ENCODE measurements around the gene ATP9B.
A peak's percentile ranks its signal among the peaks of the same experiment; 100 is the strongest.

Gene ATP9B

GRCh38 chr18:79409313-79409712, 340.1 kb downstream of the ATP9B start:
- no peak for DNase-seq

GRCh38 chr18:79410171-79410641, 341.0 kb downstream of the ATP9B start:
- no peak for DNase-seq

- DNase-seq: no peak
Measured at GRCh38 chr18:79410731-79411613, 341.8 kb downstream of the ATP9B start.

- no peak for DNase-seq
Measured at GRCh38 chr18:79411614-79412526, 342.7 kb downstream of the ATP9B start.

GRCh38 chr18:79413025-79413424, 343.8 kb downstream of the ATP9B start:
- no peak for DNase-seq

- DNase-seq: no peak
Measured at GRCh38 chr18:79413426-79413825, 344.2 kb downstream of the ATP9B start.

- DNase-seq: no peak
Measured at GRCh38 chr18:79413901-79414300, 344.7 kb downstream of the ATP9B start.

- no peak for DNase-seq
Measured at GRCh38 chr18:79416022-79416676, 347.0 kb downstream of the ATP9B start.

- no peak for DNase-seq
Measured at GRCh38 chr18:79416677-79417052, 347.5 kb downstream of the ATP9B start.

GRCh38 chr18:79418236-79418635, 349.0 kb downstream of the ATP9B start:
- no peak for DNase-seq

- DNase-seq: no peak
Measured at GRCh38 chr18:79418642-79419041, 349.4 kb downstream of the ATP9B start.

- DNase-seq: no peak
Measured at GRCh38 chr18:79420033-79420745, 351.0 kb downstream of the ATP9B start.

- no peak for DNase-seq
Measured at GRCh38 chr18:79421275-79421857, 352.2 kb downstream of the ATP9B start.

GRCh38 chr18:79422022-79422782, 353.0 kb downstream of the ATP9B start:
- DNase-seq: no peak

GRCh38 chr18:79422783-79423165, 353.6 kb downstream of the ATP9B start:
- DNase-seq: no peak

- peak in 2 of 56 donors; percentile 21 to 29 for DNase-seq
Measured at GRCh38 chr18:79423211-79424007, 354.2 kb downstream of the ATP9B start.

- no peak for DNase-seq
Measured at GRCh38 chr18:79424008-79424565, 354.9 kb downstream of the ATP9B start.

GRCh38 chr18:79424880-79425568, 355.8 kb downstream of the ATP9B start:
- no peak for DNase-seq

Data from amygdala (tissue), 56 donors.